Measurements from ENCODE around the gene MAPK8IP3.

GRCh38 chr16:1680361-1680760, 25.6 kb upstream of the MAPK8IP3 start:
- TF ChIP-seq CTCF (IDR thresholded peaks at IDR 0.05) (no peak), POLR2A (IDR thresholded peaks at IDR 0.05) (no peak)
